Measurements from ENCODE around the gene DNAH9. TPM values are rescaled to one million over a fixed set of nuclear protein-coding genes. Genes with fewer than 3 reads are reported as not detected.

The DNAH9 gene, protein sequence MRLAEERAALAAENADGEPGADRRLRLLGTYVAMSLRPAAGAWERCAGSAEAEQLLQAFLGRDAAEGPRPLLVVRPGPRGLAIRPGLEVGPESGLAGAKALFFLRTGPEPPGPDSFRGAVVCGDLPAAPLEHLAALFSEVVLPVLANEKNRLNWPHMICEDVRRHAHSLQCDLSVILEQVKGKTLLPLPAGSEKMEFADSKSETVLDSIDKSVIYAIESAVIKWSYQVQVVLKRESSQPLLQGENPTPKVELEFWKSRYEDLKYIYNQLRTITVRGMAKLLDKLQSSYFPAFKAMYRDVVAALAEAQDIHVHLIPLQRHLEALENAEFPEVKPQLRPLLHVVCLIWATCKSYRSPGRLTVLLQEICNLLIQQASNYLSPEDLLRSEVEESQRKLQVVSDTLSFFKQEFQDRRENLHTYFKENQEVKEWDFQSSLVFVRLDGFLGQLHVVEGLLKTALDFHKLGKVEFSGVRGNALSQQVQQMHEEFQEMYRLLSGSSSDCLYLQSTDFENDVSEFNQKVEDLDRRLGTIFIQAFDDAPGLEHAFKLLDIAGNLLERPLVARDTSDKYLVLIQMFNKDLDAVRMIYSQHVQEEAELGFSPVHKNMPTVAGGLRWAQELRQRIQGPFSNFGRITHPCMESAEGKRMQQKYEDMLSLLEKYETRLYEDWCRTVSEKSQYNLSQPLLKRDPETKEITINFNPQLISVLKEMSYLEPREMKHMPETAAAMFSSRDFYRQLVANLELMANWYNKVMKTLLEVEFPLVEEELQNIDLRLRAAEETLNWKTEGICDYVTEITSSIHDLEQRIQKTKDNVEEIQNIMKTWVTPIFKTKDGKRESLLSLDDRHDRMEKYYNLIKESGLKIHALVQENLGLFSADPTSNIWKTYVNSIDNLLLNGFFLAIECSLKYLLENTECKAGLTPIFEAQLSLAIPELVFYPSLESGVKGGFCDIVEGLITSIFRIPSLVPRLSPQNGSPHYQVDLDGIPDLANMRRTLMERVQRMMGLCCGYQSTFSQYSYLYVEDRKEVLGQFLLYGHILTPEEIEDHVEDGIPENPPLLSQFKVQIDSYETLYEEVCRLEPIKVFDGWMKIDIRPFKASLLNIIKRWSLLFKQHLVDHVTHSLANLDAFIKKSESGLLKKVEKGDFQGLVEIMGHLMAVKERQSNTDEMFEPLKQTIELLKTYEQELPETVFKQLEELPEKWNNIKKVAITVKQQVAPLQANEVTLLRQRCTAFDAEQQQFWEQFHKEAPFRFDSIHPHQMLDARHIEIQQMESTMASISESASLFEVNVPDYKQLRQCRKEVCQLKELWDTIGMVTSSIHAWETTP (N-terminal part only)
- not detected for total RNA-seq

DNA sequence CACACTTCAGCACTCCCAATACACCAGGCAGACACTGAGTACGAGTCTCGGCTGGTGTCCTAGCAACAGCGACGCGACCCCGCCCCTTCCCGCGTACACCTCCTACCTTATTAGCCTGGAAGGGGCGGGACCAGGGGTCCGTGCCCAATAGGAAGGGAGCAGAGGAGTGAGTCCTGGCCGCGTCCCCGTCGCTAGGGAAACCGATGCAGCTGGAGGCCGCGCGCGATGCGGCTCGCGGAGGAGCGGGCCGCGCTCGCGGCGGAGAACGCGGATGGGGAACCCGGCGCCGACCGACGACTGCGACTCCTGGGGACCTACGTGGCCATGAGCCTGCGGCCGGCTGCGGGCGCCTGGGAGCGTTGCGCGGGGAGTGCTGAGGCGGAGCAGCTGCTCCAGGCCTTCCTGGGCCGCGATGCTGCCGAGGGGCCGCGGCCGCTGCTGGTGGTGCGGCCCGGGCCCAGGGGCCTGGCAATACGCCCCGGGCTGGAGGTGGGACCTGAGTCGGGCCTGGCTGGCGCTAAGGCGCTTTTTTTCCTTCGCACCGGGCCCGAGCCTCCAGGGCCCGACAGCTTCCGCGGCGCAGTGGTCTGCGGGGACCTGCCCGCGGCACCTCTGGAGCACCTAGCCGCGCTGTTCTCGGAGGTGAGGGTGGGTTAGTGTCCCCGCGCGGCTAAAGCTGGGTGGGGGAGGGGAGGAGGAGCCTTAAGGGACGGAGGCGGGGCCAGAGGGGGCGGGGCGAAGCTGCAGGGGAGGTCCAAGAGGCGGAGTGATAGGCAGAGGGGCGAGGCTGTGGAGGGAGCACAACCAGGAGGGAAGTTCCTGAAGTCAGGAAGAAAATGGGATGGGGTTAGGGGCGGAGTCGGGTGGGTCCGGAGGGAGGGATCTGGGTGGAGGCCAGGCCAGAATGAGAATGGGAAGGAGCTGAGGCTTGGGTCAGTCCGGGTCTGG, at the start of gene DNAH9:
DNAH9 (plus strand) TSS at position 197 of the 948 bp plus-strand sequence; CDS start at position 226, 29 bp downstream.
- Histone ChIP-seq H3K4me1 (ENCODE audit: control insufficient read depth in 1 of 2, low read depth in 2 of 2) (peaks cover 0 to 8% of the 10 kb centered on the region in 2 donors), H3K4me3 (peak within 1 kb of the TSS; percentile 74), H3K9me3 (no peaks in the 10 kb centered on the region), H3K27me3 (replicated peaks; ENCODE audit: insufficient read depth) (no peaks in the 10 kb centered on the region), H3K36me3 (no peaks in the 10 kb centered on the region), H3K27ac (peak within 1 kb of the TSS in 1 of 2 donors; percentile 40)
- peak; percentile 55 for DNase-seq (ENCODE audit: low spot score)
- no peak for TF ChIP-seq CTCF (IDR thresholded peaks at IDR 0.05)
- peak; percentile 65 for ATAC-seq (ENCODE audit: insufficient number of reproducible peaks, low FRiP score, low read depth)

- Histone ChIP-seq H3K4me3 (no peak overlapping the region), H3K27me3 (replicated peaks; ENCODE audit: insufficient read depth) (no peaks in the 10 kb centered on the region), H3K27ac (no peak overlapping the region), H3K4me1 (ENCODE audit: control insufficient read depth in 1 of 2, low read depth in 2 of 2) (no peaks in the 10 kb centered on the region), H3K36me3 (no peaks in the 10 kb centered on the region), H3K9me3 (no peaks in the 10 kb centered on the region)
- DNase-seq (ENCODE audit: low spot score) = no peak
- no peak for ATAC-seq (ENCODE audit: insufficient number of reproducible peaks, low FRiP score, low read depth)
- no peak for TF ChIP-seq CTCF (IDR thresholded peaks at IDR 0.05)
These were observed 47.8 kb upstream of the DNAH9 start for GRCh38 chr17:11550431-11550830.

GRCh38 chr17:11551442-11551841, 46.8 kb upstream of the DNAH9 start:
- no peak for TF ChIP-seq CTCF (IDR thresholded peaks at IDR 0.05)
- Histone ChIP-seq H3K27ac (no peak overlapping the region), H3K4me1 (ENCODE audit: control insufficient read depth in 1 of 2, low read depth in 2 of 2) (no peaks in the 10 kb centered on the region), H3K4me3 (no peak overlapping the region), H3K27me3 (replicated peaks; ENCODE audit: insufficient read depth) (no peaks in the 10 kb centered on the region), H3K36me3 (no peaks in the 10 kb centered on the region), H3K9me3 (no peaks in the 10 kb centered on the region)
- no peak for DNase-seq (ENCODE audit: low spot score)
- ATAC-seq (ENCODE audit: insufficient number of reproducible peaks, low FRiP score, low read depth) = no peak

- no peak for ATAC-seq (ENCODE audit: insufficient number of reproducible peaks, low FRiP score, low read depth)
- DNase-seq (ENCODE audit: low spot score) = no peak
- H3K4me3 ChIP-seq = no peak overlapping the region
- no peaks in the 10 kb centered on the region for H3K27me3 ChIP-seq (replicated peaks; ENCODE audit: insufficient read depth)
- no peaks in the 10 kb centered on the region for H3K4me1 ChIP-seq (ENCODE audit: control insufficient read depth in 1 of 2, low read depth in 2 of 2)
- H3K27ac ChIP-seq = no peak overlapping the region
- no peaks in the 10 kb centered on the region for H3K9me3 ChIP-seq
- TF ChIP-seq CTCF (IDR thresholded peaks at IDR 0.05) = no peak
- no peaks in the 10 kb centered on the region for H3K36me3 ChIP-seq
These were observed 45.1 kb upstream of the DNAH9 start for GRCh38 chr17:11553135-11553534.
